Spleen (tissue), 7 donors: ENCODE data around the gene MTMR10.

Experiments used
- CTCF ChIP-seq, 11 experiments: fragments of 200-600 bp in 7 of 11; fragments of 450-650 bp in 4 of 11; sonication (generic) in 4 of 11; IDR thresholded peaks in 8 of 11; conservative IDR thresholded peaks in 3 of 11; 1 replicate in 7 of 11; 2 replicates in 4 of 11; pipeline versions ENCODE4 v1.4.0 to v1.8.0; 2016 to 2021; ENCODE audit warnings: antibody characterized with exemption in 11 of 11, inconsistent platforms in 4 of 11, mild to moderate bottlenecking in 1 of 11
- POLR2A ChIP-seq, 3 donors: fragments of 450-650 bp; IDR thresholded peaks; one replicate each; pipeline ENCODE4 v1.5.1; 2017; ENCODE audit warnings: antibody characterized with exemption in 3 of 3, mild to moderate bottlenecking in 1 of 3
- POLR2AphosphoS5 ChIP-seq, 3 donors: sonication (generic); formaldehyde crosslinking; IDR thresholded peaks; one replicate each; pipeline ENCODE4 v1.5.1; 2017; ENCODE audit warnings: antibody characterized with exemption in 3 of 3
- donor health status: DM: no; HTN: no; CAD: no; lungs with moderate emphysema.
- donor health status: DM: no; HTN: no; CAD: no.
- donor health status: DM: no; HTN: no; CAD: no.

- TF ChIP-seq CTCF (IDR thresholded peaks at IDR 0.05 in 8 of 11, conservative IDR thresholded peaks at IDR 0.05 in 3 of 11), result no peak
- TF ChIP-seq POLR2AphosphoS5 (IDR thresholded peaks at IDR 0.05), result no peak
- no peak for TF ChIP-seq POLR2A (IDR thresholded peaks at IDR 0.05)
Measured at GRCh38 chr15:30978328-30978727, 13.1 kb downstream of the MTMR10 start.
